ENCODE data around the gene SEMA3C.

SEMA3C gene

DNA sequence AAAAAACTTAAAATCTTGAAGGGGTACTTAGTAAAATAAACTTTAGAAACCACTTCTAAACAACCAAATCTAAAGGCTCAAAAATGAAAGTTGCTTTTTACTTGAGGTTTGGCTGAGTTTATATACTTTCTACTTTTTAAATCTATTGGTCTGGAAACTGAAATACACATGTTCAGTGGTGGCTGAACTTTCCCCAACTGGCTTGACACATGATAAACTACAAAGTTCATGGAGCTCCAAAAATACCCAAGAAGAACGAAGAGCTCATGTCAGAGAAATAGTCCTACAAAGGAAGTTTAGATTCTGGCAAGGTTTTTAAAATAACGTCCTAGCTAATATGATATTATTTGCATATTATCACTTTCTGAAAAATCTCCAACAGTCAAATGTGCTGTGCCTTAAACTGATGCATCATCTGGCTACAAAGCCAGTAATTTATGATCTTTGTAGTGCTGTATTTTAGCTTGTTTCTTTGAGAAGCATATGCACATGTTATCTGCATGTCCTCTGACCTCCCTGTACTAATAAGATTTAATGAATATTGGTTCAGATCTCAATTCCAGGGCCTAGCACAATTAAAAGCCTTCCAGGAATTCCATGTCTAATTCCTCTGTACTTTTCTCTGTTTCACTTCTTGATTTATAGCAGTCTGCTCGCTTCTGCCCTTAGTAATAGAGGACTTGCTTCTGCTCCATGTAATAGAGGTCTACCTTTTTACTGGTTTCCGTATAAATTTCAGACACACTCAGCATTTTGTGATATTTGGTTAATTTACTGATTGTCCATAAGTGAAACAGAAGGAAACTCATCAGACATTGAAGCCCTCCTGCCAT, 28.2 kb downstream of the SEMA3C start:
- no peak for FAIRE-seq
- no peak for DNase-seq (ENCODE audit: insufficient read length, low spot score)

DNA sequence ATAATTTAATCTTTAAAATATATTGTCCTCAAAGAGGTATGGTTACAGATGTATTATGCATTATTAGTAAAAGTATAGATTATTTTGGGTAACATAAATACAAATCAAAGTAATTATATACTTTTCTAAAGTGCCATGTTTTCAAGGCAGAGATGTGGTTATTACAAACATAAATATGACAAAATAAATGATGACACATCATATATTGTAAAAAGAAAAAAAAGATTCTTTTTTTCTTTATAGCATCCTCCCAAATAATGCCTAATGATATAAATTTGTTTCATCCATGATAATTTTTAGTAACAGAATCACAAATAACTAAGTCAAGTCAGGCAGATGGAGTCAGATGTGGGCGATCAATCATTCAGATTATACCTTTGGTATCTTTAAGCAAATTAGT, 29.3 kb downstream of the SEMA3C start:
- no peak for FAIRE-seq
- no peak for DNase-seq (ENCODE audit: insufficient read length, low spot score)

DNA sequence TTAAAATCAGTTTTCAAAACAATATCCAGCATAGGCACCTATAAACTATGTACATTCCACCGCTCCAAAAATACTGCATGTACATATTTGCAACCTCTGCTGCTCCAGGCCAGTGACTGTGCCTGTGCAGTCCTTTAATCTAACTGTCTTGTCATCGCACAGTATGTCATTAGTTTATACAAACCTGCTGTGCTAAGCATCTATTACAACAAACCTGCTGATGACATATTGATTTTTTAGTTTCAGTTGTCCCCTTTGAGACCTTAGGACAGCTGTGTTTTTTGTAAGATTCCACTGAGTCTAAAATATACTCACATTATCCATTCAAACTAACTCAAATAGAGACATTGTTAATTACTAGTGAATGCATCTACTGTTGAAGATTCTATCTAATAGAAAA, 33.1 kb downstream of the SEMA3C start:
- DNase-seq (ENCODE audit: insufficient read length, low spot score), result no peak

DNA sequence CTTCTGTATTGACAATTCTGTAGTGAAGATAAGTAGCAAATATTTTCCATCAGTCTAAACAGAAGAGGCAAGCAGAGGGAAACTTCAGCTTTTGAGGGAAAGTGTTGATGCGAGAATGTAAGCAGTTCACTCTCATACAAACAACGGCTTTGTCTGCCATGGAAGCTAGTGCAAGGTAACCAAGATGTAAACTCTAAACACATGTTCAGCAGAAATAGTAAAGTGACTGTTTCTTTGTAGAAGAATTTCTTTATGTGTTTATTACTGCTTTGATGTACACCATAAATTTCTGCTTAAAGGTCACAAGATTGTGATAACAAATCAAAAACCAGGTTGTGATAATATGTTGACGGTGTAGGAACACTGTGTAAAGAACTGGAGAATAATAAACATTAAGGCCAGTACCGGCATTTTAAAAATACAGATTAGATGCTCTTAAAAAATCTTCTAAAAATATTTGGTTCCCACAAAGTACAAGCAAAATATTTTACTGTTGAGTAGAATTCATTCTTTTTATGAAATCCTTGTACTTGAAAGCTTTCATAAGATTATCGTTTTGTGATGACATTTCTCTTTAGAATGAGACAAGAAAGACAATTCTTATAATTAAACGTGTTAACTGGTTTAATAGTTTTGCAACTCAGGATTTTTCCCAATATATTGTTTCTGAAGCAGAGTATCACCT, 34.2 kb downstream of the SEMA3C start:
- FAIRE-seq (no peak), DNase-seq (ENCODE audit: insufficient read length, low spot score) (no peak)

More for the DNA sequence above, 33.1 kb downstream of the SEMA3C start:
- FAIRE-seq, result no peak

DNA sequence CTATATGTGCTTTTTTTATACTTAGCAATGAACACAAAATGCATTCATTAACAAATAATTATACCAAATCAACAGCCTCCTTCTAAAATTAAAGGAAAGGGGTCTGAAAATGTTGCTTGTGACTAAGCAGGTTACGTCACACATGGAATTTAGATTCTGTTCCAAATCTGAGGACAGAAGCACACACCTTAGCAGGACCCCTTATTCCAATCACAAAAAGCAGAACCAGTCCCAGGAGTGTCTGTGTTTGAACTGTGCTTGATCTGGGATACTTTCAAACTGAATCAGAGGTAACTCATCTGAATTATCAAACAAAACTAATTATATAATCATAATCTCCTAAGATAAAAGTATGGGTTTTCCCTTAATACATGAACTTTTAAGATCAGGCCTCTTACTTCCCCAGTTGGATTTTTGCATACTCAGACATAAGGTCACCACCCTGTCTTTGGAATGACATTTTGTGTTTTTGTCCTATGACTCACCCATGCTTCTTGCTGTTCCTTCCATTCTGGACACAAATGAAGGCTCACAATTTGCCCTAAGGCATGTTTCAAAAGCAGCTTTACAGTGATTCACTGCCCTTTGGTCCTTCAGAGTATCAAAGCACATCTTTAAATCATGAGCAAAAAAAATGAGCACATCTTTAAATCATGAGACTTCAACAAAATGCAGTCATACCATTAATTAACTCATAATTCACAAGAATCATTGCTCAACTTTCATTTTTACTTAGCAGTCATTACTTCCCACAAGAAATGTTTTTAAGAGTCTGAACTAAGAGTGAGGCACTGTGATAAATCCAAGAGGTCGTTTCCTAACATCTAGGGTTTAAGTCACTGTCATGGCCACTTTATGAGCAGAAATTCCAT, 35.5 kb downstream of the SEMA3C start:
- no peak for FAIRE-seq
- no peak for DNase-seq (ENCODE audit: insufficient read length, low spot score)

DNA sequence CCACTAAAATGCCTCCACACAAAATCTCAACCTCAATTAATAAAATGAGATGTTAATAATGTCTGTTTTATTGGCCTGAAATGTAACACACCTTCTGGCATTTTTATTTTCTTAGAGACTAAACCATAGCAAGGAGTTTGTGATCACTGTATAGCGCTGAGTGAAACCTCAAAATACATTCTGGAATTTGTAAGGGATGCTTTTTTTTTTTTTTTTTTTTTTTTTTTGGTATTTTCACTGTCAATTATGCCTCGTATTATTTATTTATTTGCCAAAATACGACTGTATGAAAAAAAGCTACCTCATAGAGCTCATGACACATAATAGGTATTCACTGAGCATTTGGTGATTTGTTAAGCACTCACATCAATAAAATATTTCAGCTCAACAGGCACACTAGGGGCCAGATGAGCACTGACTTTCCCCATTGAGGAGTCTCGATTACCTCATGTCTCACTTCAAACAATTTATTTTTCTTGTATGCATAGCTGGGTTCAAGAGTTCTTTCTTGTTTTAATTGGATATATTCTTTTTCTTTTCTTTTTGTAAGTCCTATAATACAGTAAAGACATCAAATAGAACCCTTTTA, 36.5 kb downstream of the SEMA3C start:
- no peak for DNase-seq (ENCODE audit: insufficient read length, low spot score)
- no peak for FAIRE-seq

DNA sequence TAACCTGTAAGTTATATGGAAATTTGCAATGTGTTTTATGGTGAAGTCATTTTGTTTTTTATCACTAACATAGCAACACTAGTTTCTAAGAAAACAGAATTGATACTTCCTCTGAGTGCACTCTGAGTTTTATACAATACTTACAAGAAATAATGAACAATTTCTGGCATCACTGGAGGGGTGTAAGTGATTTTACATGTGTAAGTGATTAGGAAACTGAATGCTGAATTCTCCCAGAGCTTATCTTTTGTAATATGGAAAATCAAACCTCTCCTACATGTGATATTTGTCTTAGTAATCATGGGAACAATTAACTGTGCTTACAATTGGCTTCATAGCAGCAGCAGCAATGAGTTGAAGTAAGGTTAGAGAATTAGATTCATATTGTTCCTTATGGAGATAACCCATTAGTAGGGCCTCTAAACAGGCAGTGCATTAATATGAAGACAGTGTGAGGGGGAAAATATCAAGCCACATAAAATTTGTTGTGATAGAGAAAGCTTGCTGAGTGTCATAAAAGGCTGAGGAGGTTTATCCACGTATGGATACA, 37.4 kb downstream of the SEMA3C start:
- DNase-seq (ENCODE audit: insufficient read length, low spot score) (no peak), FAIRE-seq (no peak)

DNA sequence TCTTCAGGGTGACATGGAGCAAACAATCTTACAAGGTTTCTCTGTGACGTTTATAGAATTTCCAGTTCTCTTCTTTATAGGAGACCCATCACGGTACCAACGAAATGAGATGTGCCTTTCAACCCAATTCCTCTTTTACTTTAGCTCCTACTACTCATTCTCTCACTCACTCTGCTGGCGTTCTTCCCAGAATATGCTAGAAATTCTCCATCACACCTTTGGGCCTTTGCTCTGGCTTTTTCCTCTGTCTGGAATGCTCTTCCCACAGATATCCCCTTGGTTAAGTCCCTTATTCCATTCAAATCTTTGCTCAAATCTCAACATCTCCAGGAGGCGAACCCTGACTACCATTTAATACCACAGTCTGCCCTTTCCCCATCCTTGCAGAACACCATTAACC, 39.0 kb downstream of the SEMA3C start:
- FAIRE-seq, result no peak
- no peak for DNase-seq (ENCODE audit: insufficient read length, low spot score)

DNA sequence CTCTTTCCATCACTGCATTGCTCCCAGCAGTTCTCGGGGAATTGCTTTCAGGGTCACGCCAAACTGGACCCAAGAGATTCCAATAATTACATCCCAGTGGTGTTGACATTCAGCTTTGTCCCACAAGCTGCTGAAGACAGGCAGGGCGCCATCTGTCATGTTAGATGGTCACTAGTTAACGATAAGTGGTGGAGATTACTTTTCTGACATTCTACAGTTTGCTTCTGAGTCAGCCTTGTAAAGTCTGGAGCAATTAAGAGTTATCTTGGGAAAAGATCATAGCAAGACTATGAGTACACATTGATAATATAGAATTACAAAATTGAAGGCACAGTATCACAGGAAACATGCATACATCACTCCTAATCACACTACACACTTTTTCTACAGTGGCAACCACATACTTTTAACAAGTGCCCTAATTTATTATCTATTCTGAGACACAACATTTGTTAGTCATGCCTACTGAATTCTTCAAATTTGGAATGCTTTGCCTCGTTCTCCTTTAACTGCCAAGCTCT, 41.9 kb downstream of the SEMA3C start:
- FAIRE-seq (no peak), DNase-seq (ENCODE audit: insufficient read length, low spot score) (no peak)

DNA sequence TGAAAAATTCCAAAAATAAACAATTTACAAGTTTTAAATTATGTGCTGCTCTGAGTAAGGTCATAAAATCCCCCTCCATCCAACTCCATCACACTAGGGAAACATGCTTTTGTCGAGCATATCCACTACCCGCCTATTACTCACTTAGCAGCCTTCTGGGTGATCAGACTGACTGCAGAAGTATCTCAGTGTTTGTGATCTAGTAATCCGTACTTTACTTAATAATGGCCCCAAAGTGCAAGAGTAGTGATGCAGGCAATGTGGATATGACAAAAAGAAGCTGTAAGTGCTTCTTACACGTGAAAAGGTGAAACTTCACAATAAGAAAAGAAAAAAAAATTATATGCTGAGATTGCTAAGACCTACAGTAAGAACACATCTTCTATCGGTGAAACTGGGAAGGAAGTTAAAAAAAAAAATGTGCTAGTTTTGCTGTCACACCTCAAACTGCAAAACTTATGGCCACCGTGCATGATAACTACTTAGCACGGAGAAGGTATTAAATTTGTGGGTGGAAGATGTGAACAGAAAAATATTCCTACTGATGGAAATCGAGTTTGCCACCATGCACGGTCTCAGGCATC, 43.2 kb downstream of the SEMA3C start:
- DNase-seq (ENCODE audit: insufficient read length, low spot score), result no peak
- FAIRE-seq, result no peak

DNA sequence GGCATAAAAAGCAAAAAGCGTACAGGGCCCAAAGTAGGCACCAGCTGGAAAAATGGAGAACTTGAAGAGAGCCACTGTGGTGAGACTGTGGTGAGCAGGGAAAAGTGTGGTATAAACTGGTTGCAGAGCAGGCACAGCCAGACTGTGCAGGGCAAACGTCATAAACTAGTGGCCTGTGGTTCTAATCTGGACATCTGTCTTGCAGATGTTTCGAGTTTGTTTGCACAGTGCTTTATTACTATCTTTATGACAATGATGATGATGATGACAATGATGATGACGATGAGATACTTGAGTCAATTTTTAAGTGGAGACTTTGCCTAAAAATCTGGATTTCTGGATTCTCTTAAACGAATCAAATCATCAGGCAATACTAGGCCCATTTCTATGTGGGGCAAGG, 45.7 kb downstream of the SEMA3C start:
- FAIRE-seq (no peak), DNase-seq (ENCODE audit: insufficient read length, low spot score) (no peak)

DNA sequence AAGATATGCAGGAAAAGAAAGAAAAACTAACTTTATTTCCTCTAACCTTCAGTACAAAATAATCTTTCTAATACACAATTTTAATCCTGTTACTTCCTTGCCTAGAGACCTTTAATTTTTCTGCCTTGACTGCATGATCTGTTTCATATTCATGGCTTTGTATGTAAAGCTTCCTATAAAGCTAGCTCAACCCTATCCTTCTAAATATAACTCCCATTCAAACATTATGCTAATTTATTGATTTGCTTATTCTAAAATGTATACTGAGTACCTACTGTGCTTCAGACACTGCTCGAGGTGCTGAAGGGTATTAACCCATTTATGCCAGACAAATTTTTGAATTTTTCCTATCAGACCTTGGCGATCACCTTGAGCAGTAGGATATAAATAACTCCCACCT, 47.6 kb downstream of the SEMA3C start:
- FAIRE-seq (no peak), DNase-seq (ENCODE audit: insufficient read length, low spot score) (no peak)

DNA sequence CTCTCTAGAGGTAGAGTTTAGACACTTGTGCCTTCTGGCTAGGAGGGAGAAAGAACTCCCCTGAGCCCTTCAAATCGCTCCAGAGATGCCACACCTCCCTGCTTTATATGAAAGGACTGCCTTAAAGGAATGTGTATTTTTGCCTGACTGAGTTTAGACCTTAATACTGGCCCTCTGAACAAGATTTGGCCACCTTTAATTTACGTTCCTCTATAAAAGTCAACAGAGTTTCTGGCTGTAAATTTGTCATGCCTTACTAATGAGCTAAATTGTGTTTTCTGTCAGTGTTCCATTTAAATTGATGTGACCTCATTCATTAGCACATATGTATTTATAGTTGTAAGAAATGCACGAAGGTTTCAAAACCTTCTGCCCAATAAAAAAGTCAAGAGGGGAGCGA, 48.0 kb downstream of the SEMA3C start:
- no peak for DNase-seq (ENCODE audit: insufficient read length, low spot score)
- no peak for FAIRE-seq

DNA sequence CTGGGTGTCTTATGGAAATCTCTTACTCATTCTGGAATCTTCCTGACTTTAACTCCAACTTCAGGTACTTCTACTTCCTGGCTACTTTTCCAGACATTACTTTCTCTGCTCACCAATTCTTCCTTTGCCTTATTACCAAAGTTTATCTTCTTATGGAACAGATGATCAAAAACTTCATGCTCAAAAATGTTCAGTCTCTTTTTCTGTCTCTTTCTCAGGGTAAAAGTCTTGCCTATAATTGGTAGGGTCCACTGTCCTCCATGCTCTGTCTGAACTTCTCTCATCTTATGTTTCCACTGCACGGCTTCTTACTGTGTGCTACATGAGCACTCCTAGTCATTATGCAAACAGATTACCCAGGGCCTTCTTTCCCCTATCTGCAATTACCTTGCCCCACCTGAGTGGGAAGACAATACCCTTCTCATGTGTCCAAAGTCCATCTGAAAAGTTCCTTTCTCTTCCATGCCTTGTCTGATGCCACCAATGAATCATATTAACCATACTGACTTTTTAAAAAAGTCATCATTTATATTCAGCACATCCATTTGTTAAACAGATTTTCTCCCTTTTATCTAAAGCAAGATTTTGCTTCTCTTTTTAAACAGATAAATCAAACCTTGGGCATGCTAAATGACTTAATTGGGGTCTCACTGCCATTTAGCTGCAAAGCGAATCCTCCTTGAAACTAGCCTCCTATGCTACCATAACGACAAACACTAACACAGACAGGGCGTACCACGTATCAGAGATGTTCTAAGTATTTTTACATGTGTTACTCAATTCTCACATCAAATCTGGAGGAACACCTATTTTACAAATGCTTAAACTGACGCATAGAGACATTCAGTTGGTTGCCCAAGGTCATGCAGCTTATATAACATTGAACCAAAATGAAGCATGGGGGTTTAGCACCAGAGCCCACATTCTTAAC, 48.8 kb downstream of the SEMA3C start:
- no peak for FAIRE-seq
- DNase-seq (ENCODE audit: insufficient read length, low spot score), result no peak

DNA sequence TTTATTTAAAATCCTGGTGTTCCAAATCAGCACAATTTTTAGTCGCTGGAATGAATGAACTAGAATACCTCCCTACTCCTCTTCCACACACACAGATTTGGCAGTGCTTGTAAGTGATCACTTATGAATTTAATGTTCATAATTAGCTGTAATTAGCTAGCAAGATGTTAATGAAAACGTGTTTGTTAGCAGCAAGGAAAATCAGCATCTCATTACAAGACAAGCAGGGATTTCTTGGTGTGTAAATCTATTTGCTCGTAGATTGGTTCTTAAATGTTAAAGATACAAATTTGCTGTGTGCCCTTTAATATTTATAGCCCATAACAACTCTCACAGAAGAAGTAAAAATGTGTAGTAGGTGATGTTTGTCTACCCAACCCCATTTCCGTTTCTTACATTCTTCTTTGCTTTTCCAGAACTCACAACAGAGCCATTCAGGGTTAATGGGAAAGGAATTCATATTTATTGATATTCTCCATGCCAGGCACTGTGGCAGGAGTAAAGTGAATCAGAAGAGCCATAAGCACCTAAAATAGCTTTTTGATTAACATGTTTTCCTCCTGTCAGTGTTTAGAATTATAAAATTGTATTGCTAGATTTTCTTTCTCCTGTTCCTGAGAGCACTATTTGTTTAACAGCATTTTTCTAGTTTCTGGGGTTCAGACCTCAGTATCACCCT, 49.6 kb downstream of the SEMA3C start:
- DNase-seq (ENCODE audit: insufficient read length, low spot score), result no peak
- FAIRE-seq, result no peak

DNA sequence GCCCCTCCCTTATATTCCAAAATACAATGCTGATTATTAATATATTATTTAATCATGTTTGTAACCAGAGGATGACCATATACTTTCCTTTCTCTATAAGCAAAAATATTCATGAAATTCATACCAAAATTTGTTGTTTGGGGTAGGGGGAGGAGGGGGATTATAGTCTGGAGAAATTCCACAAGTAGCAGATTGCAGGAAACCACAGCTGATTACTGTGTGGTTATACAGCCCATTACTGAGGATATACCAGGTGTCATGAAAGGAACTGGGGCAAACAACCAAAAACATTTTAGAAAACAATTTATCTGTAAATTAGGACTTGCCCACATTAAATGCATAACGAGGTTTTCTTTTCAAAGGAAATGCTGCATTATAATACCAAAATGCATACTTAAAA, 50.3 kb downstream of the SEMA3C start:
- no peak for DNase-seq (ENCODE audit: insufficient read length, low spot score)
- no peak for FAIRE-seq

DNA sequence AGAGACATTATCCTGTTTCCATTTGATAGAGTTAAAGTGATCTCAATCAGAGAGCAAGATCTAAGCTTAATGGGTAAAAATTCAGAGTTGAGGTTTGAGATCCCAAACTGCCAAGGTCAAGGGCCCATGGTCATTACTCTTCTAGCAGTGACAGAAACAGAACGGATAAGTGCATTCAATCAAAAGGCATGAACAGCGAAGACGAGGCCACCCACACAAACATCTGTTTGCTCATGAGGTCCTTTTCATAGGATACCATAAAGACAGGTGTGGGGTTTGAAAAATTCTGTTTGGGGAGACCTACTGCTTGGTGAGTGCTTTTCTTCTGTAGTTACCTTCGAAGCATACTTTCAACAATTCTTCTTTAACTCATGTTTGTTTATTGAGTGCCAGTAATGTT, 58.3 kb downstream of the SEMA3C start:
- FAIRE-seq, result no peak
- DNase-seq (ENCODE audit: insufficient read length, low spot score), result no peak

DNA sequence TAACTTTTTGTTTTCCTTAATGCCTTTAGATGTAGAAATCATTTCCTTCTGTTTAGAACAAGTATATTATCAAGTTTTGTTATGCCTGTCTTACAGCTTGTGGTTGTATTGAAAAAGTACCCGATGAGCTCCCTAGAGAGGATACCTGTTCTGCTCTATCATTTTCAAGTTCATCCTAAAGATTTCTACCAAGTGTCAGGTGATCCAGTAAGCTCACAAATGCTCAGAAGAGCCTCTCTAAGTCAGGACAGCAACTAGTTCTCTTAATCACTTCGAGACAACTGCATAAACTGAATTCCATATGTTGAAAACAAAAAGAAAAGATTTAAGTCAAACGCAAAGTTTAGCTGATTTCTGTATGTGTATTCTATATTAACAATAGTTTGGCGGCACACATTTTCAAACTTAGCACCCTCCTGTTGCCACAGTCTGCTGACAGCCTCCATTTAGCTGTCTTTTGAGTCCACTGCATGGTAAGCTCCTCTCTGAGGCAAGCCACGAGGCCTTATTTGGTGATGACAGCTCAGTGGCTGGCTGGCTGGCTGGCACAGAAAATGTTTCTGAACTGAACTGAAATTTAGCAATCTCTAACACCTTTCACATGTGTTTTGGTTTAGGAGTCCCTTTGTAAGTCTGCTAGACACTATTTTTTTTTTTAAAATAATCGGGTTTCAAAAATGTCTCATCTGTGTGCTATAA, 59.4 kb downstream of the SEMA3C start:
- FAIRE-seq (no peak), DNase-seq (ENCODE audit: insufficient read length, low spot score) (no peak)

Data from GM19239 (cell line).